ENCODE measurements around the gene HEATR1. TPM values are rescaled to one million over a fixed set of nuclear protein-coding genes. Genes with fewer than 3 reads are reported as not detected.

The HEATR1 gene
- total and polyA plus RNA-seq, 2 donors from 2014 or later = 2.9 to 34.4 TPM

DNA sequence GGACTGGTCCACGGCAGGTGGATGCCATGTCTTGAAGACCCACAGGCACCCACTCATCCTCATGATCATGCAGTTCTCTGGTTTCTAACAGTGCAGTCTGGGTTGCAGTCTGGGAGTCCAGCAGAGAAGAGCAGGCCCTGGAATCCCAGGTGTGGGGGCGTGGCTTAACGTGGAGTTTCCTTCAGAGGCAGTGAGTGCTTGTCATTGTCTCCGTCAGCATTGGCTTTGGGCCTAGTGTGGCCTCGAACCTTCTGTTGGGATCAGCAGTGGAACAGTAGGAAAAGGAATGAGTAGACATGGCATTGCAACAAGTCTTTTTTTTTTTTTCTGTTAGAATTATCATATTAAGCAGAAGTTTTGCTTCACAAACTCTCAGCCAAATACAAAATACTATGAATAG lies 67.8 kb downstream of the HEATR1 start:
- intact Hi-C loops (cut with DNase I) = no loop called here
- Histone ChIP-seq H3K36me3 (ENCODE audit: control insufficient read depth in 2 of 3, insufficient read depth in 3 of 3, low read length in 3 of 3) (peaks cover 0 to 19% (median 12%) of the 10 kb centered on the region in 3 donors), H3K27ac (ENCODE audit: low read depth in 2 of 2, low read length in 2 of 2) (no peak overlapping the region), H3K9ac (ENCODE audit: low read length in 3 of 3) (no peak overlapping the region), H3K9me3 (ENCODE audit: control insufficient read depth in 2 of 3, insufficient read depth in 1 of 3, low read length in 3 of 3) (no peaks in the 10 kb centered on the region), H3K27me3 (ENCODE audit: control insufficient read depth, insufficient read depth, low read length) (no peaks in the 10 kb centered on the region), H3K4me3 (ENCODE audit: low read length in 3 of 3) (no peak overlapping the region), H3K4me1 (ENCODE audit: control insufficient read depth in 2 of 3, insufficient read depth in 2 of 3, low read depth in 1 of 3, low read length in 3 of 3) (peaks cover 0 to 2% (median 0%) of the 10 kb centered on the region in 3 donors)
- no peak for FAIRE-seq
- DNase-seq = no peak
- no peak for TF ChIP-seq CTCF (IDR thresholded peaks at IDR 0.05; ENCODE audit: borderline replicate concordance, extremely low read depth, insufficient read depth)

GRCh38 chr1:236535662-236536161 lies 68.6 kb downstream of the HEATR1 start:
- H3K4me1 ChIP-seq (ENCODE audit: control insufficient read depth in 2 of 3, insufficient read depth in 2 of 3, low read depth in 1 of 3, low read length in 3 of 3) = peaks cover 0 to 2% (median 0%) of the 10 kb centered on the region in 3 donors
- H3K4me3 ChIP-seq (ENCODE audit: low read length in 3 of 3) = no peak overlapping the region
- no peak for TF ChIP-seq CTCF (IDR thresholded peaks at IDR 0.05; ENCODE audit: borderline replicate concordance, extremely low read depth, insufficient read depth)
- DNase-seq (no peak), FAIRE-seq (no peak)
- peaks cover 0 to 12% (median 7%) of the 10 kb centered on the region in 3 donors for H3K36me3 ChIP-seq (ENCODE audit: control insufficient read depth in 2 of 3, insufficient read depth in 3 of 3, low read length in 3 of 3)
- intact Hi-C loops (cut with DNase I) = no loop called here
- no peaks in the 10 kb centered on the region for H3K27me3 ChIP-seq (ENCODE audit: control insufficient read depth, insufficient read depth, low read length)
- no peak overlapping the region for H3K9ac ChIP-seq (ENCODE audit: low read length in 3 of 3)
- H3K9me3 ChIP-seq (ENCODE audit: control insufficient read depth in 2 of 3, insufficient read depth in 1 of 3, low read length in 3 of 3) = no peaks in the 10 kb centered on the region
- H3K27ac ChIP-seq (ENCODE audit: low read depth in 2 of 2, low read length in 2 of 2) = no peak overlapping the region

GRCh38 chr1:236535190-236535589 lies 69.1 kb downstream of the HEATR1 start:
- intact Hi-C loops (cut with DNase I) = no loop called here

More at GRCh38 chr1:236535190-236535589, 69.1 kb downstream of the HEATR1 start:
- Histone ChIP-seq H3K4me1 (ENCODE audit: control insufficient read depth in 2 of 3, insufficient read depth in 2 of 3, low read depth in 1 of 3, low read length in 3 of 3) (peaks cover 0 to 2% (median 0%) of the 10 kb centered on the region in 3 donors), H3K27me3 (ENCODE audit: control insufficient read depth, insufficient read depth, low read length) (no peaks in the 10 kb centered on the region), H3K9me3 (ENCODE audit: control insufficient read depth in 2 of 3, insufficient read depth in 1 of 3, low read length in 3 of 3) (no peaks in the 10 kb centered on the region), H3K27ac (ENCODE audit: low read depth in 2 of 2, low read length in 2 of 2) (no peak overlapping the region), H3K4me3 (ENCODE audit: low read length in 3 of 3) (no peak overlapping the region), H3K9ac (ENCODE audit: low read length in 3 of 3) (no peak overlapping the region), H3K36me3 (ENCODE audit: control insufficient read depth in 2 of 3, insufficient read depth in 3 of 3, low read length in 3 of 3) (peaks cover 0 to 11% (median 5%) of the 10 kb centered on the region in 3 donors)
- no peak for DNase-seq
- TF ChIP-seq CTCF (IDR thresholded peaks at IDR 0.05; ENCODE audit: borderline replicate concordance, extremely low read depth, insufficient read depth) = no peak
- no peak for FAIRE-seq

Data from kidney (tissue), 14 donors.